Spleen (tissue), 7 donors: ENCODE measurements around the gene PTRH2.

Experiments
- POLR2A ChIP-seq, 3 donors: fragments of 450-650 bp; IDR thresholded peaks; one replicate each; pipeline ENCODE4 v1.5.1; 2017; ENCODE audit warnings: antibody characterized with exemption in 3 of 3, mild to moderate bottlenecking in 1 of 3
- POLR2AphosphoS5 ChIP-seq, 3 donors: sonication (generic); formaldehyde crosslinking; IDR thresholded peaks; one replicate each; pipeline ENCODE4 v1.5.1; 2017; ENCODE audit warnings: antibody characterized with exemption in 3 of 3
- TF ChIP-seq, protein P1 (sequence below), 11 experiments: fragments of 200-600 bp in 7 of 11; fragments of 450-650 bp in 4 of 11; sonication (generic) in 4 of 11; IDR thresholded peaks in 8 of 11; conservative IDR thresholded peaks in 3 of 11; 1 replicate in 7 of 11; 2 replicates in 4 of 11; pipeline versions ENCODE4 v1.4.0 to v1.8.0; 2016 to 2021; ENCODE audit warnings: antibody characterized with exemption in 11 of 11, inconsistent platforms in 4 of 11, mild to moderate bottlenecking in 1 of 11
- donor health status: DM: no; HTN: no; CAD: no; lungs with moderate emphysema.
- donor health status: DM: no; HTN: no; CAD: no.
- donor health status: DM: no; HTN: no; CAD: no.

DNA sequence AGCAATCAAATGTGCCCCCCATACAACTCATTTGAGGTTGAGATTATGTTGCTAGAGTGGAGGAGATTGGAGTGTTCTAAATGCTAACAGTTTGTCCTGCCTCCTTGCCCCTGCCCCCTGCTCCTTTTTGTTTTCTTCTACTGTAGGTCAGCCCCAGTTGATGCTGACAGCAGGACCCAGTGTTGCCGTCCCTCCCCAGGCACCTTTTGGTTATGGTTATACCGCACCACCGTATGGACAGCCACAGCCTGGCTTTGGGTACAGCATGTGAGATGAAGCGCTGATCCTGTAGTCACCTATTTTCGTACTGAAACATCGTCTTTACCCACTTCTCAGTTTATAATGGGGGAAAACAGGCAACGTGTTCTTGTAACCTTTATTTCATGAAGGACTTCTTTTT, 13.6 kb downstream of the PTRH2 start:
- TF ChIP-seq, protein P1, sequence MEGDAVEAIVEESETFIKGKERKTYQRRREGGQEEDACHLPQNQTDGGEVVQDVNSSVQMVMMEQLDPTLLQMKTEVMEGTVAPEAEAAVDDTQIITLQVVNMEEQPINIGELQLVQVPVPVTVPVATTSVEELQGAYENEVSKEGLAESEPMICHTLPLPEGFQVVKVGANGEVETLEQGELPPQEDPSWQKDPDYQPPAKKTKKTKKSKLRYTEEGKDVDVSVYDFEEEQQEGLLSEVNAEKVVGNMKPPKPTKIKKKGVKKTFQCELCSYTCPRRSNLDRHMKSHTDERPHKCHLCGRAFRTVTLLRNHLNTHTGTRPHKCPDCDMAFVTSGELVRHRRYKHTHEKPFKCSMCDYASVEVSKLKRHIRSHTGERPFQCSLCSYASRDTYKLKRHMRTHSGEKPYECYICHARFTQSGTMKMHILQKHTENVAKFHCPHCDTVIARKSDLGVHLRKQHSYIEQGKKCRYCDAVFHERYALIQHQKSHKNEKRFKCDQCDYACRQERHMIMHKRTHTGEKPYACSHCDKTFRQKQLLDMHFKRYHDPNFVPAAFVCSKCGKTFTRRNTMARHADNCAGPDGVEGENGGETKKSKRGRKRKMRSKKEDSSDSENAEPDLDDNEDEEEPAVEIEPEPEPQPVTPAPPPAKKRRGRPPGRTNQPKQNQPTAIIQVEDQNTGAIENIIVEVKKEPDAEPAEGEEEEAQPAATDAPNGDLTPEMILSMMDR (IDR thresholded peaks at IDR 0.05 in 8 of 11, conservative IDR thresholded peaks at IDR 0.05 in 3 of 11) = no peak
- TF ChIP-seq POLR2AphosphoS5 (IDR thresholded peaks at IDR 0.05) (no peak), POLR2A (IDR thresholded peaks at IDR 0.05) (no peak)
